SH-SY5Y (cell line): ENCODE measurements around the gene CTBP2.

ENCODE experiments used
- GATA2 ChIP-seq: IDR thresholded peaks from 2 replicates; pipeline ENCODE4 v1.6.1; 2011; ENCODE audit warnings: mild to moderate bottlenecking, low read depth, low read length
- GATA3 ChIP-seq: IDR thresholded peaks from 2 replicates; pipeline ENCODE4 v1.6.1; 2011; ENCODE audit warnings: low read depth, mild to moderate bottlenecking, low read length, moderate library complexity

DNA sequence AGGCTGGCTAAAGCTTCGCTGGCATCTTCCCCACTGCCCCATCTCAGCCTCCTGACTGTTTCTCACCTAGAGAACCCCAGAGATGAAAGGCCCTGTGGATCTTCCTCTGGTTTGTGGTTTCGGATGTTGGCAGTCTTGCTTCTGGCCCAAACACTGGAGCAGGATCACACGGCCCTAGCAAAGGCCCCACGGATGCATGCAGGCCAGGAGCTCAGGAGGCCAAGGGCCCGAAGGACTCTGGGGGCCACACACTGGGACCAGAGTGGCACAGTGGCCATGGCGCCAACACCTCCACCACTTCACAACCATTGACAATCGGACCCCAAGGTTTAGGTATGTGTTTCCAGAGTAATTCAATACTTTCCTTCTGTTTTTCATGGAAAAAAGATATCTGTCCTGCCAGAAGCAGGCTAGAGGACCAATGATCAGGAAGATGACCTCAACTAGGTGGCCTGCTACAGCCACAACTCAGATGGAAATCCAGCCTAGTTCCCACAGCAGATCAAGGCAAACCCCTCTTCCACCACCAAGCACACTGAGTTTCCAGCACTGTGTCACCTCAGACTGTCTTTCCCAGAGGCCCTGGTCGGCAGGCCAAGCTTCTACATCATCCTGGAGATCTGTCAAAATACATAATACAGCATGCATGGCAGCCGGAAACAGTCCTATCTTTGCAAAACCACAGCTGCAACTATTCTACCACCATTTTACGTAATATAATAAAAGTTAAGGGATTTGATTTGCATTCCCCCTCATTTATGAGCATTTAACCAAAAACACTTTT lies 53.0 kb downstream of the CTBP2 start:
- TF ChIP-seq GATA2 (no peak), GATA3 (no peak)
